Activated naive CD4-positive, alpha-beta T cell treated with anti-CD3 and anti-CD28 coated beads for 36 hours (primary cell): ENCODE measurements around the gene OXLD1. TPM values are rescaled to one million over a fixed set of nuclear protein-coding genes. Genes with fewer than 3 reads are reported as not detected.

Experiments used
- CTCF ChIA-PET: fragments of 350-600 bp; sonication (Branson Sonifier 250); formaldehyde crosslinking; loops from one replicate; lab custom pipeline; 2021; ENCODE audit warnings: antibody characterized with exemption; lab: Charles Lee
- DNase-seq: peaks from one replicate; pipeline ENCODE4 v3.0.0-alpha.2; 2020
- H3K27ac Mint-ChIP-seq: one replicate; pipeline ENCODE4 v1.8.0; 2021; ENCODE audit warnings: mild to moderate bottlenecking, mixed read lengths
- H3K27me3 Mint-ChIP-seq: one replicate; pipeline ENCODE4 v1.8.0; 2021; ENCODE audit warnings: low read depth, mixed read lengths
- H3K36me3 Mint-ChIP-seq: one replicate; pipeline ENCODE4 v1.8.0; 2021; ENCODE audit warnings: low read depth, mixed read lengths
- H3K4me1 Mint-ChIP-seq: one replicate; pipeline ENCODE4 v1.8.0; 2021; ENCODE audit warnings: low read depth, mixed read lengths
- H3K4me3 Mint-ChIP-seq: one replicate; pipeline ENCODE4 v1.8.0; 2021; ENCODE audit warnings: mild to moderate bottlenecking, moderate library complexity, mixed read lengths
- H3K9me3 Mint-ChIP-seq: one replicate; pipeline ENCODE4 v1.8.0; 2021; ENCODE audit warnings: mixed read lengths
- intact Hi-C: fragments of 100-400 bp; cut with micrococcal nuclease; formaldehyde crosslinking; loops from one replicate; pipeline ENCODE4 v1.15.1; 2023
- total RNA-seq, 2 experiments: library from RNA; stranded (reverse); gene quantifications; one replicate each; pipeline ENCODE4 v1.2.3, GENCODE V29; 2021

OXLD1 gene
- total RNA-seq, result 10 to 100 TPM; 41.9 to 44.1 TPM

DNA sequence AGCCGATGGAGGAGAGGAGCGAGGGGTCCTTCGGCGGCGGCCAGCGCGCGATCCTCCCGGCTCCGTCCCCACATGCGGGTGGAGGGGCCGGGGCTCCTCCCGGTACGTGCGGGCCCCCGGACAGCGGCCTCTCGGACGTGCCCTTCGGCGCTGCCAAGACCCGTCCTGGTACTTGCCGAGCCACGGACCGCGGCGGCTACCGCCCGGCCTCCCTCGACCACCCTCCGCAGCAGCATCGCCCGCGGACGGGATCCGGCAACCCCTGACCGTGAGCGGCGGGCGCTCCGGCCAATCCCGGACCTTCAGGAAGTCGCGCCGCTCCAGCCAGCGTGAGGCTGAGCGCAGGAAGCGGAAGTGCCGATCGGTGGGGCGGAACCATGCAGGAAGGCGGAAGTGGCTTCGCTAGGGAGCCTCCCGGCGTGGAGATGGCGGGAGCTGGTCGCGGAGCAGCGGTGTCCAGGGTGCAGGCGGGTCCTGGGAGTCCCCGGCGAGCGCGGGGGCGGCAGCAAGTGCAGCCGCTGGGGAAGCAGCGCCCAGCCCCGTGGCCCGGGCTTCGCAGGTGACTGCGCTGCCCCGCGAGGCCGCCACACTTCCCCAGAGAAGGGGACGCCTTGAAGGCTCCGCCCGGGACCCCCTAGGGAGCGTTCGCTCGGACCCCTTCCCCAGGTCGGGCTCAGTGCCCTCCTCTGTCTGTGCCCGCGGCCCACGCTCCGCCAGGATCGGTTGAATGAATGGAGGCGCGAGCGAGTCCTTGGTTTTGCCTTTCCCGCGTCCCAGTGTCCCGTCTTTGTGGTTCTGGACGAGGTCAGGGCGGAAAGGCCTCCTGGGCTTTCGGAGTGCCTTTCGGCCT lies at the start of gene OXLD1, which contains the start of gene CCDC137:
TSS of gene OXLD1 (minus strand) at position 264 of the 850 bp plus-strand sequence. CDS start at position 236, 28 bp downstream.
TSS of gene CCDC137 (plus strand) at position 396 of the 850 bp plus-strand sequence. CDS start at position 426, 30 bp downstream.
- peak; percentile 97 for DNase-seq
- intact Hi-C loops, result loop anchor here (2.0 to 5.0 kb wide), 5 partner anchors 16 to 194 kb away; partner anchors contain the start of genes ACTG1, ARL16, FAAP100 and NPLOC4
- CTCF ChIA-PET, result interaction anchor here (0.9 kb wide), 1 partner anchor 16 kb away, joined by 3 read pairs; no protein-coding TSS in a partner anchor

DNA sequence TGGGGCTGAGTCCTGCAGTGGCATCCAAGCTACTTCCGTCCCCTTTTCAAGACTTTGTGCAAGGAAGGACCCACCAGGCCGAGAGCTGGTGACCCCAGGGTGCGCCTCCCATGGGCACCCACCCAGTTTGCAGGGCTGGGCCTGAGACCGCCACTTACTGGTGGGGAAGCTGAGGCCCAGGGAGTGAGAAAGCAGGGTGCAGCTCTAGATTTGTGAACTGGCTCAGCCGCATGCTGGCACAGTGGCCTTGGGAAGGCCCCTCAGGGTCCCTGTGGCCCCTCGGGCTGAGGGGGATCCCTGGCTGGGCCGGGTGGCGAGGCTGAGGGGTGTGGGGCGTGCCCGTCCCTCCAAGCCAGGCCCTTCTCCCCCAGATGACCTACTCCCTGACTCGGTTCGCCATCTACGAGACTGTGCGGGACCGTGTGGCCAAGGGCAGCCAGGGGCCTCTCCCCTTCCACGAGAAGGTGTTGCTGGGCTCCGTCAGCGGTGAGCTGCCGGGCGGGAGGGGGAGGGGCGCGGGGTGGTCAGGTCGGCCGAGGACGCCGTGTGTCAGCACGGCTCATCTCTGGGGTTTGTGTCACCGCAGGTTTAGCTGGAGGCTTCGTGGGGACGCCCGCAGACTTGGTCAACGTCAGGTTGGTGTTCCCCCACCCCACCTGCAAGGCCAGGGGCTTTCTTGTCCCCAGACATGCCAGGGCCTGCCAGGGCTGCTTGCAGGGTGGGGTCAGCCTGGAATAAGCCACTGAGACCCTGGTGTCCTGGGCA lies 48.9 kb upstream of the OXLD1 start:
- DNase-seq, result no peak
- peaks cover 21% of the 10 kb centered on the region for H3K4me1 Mint-ChIP-seq
- H3K9me3 Mint-ChIP-seq, result no peaks in the 10 kb centered on the region
- H3K27ac Mint-ChIP-seq, result no peak overlapping the region
- H3K4me3 Mint-ChIP-seq, result no peak overlapping the region
- intact Hi-C loops, result no loop called here
- H3K27me3 Mint-ChIP-seq, result no peaks in the 10 kb centered on the region
- CTCF ChIA-PET, result no interaction called here
- peaks cover 11% of the 10 kb centered on the region for H3K36me3 Mint-ChIP-seq

More for the DNA sequence above, at the start of gene OXLD1, which contains the start of gene CCDC137:
- Mint-ChIP-seq H3K4me1 (peaks cover 52% of the 10 kb centered on the region), H3K4me3 (peak within 1 kb of the TSS; percentile 99), H3K27ac (peak within 1 kb of the TSS; percentile 96), H3K36me3 (peaks cover 42% of the 10 kb centered on the region), H3K27me3 (no peaks in the 10 kb centered on the region), H3K9me3 (no peaks in the 10 kb centered on the region)

- no peak overlapping the region for H3K27ac Mint-ChIP-seq
- H3K4me1 Mint-ChIP-seq, result peaks cover 26% of the 10 kb centered on the region
- CTCF ChIA-PET, result no interaction called here
- H3K9me3 Mint-ChIP-seq, result no peaks in the 10 kb centered on the region
- intact Hi-C loops, result loop anchor here (5.0 kb wide), 1 partner anchor 158 kb away; the partner anchor contains the start of gene ARHGDIA
- H3K4me3 Mint-ChIP-seq, result no peak overlapping the region
- H3K36me3 Mint-ChIP-seq, result peaks cover 14% of the 10 kb centered on the region
- no peaks in the 10 kb centered on the region for H3K27me3 Mint-ChIP-seq
- DNase-seq, result no peak
Observed at GRCh38 chr17:81714412-81715106, 48.2 kb upstream of the OXLD1 start.

GRCh38 chr17:81713556-81714411 lies 47.4 kb upstream of the OXLD1 start:
- DNase-seq, result no peak
- Mint-ChIP-seq H3K9me3 (no peaks in the 10 kb centered on the region), H3K27ac (no peak overlapping the region), H3K4me1 (peaks cover 29% of the 10 kb centered on the region), H3K36me3 (peaks cover 11% of the 10 kb centered on the region), H3K27me3 (no peaks in the 10 kb centered on the region), H3K4me3 (peak overlapping the region; percentile 79)
- intact Hi-C loops, result loop anchor here (5.0 kb wide), 1 partner anchor 159 kb away; the partner anchor contains the start of gene ARHGDIA
- CTCF ChIA-PET, result no interaction called here

DNA sequence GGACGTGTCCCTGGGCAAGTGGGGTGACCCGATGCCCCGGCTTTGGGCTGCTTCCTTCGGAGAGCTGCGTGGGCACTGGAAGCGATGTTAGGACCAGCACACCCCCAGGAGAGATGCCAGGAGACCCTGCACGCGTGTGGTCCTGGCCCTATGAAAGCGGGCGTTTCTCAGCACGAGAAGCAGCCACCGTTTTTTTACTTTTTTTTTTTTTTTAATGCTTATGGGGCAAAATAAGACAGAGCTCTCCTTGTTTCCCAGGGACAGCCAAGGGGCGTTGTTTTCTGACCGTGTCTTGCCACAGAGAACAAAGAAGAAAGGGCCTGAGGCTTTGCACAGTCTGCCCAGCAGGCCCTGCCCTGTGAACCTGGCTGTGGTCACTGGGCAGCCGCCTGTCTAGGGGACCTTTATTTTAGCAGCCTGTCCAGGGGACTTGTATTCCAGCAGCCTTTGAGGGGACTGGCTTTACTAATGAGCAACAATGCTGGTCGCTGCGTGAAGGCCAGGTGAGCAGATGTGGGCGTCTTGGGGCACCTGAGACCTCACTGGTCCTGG lies 46.7 kb upstream of the OXLD1 start:
- Mint-ChIP-seq H3K4me3 (peak overlapping the region; percentile 79), H3K36me3 (peaks cover 11% of the 10 kb centered on the region), H3K9me3 (no peaks in the 10 kb centered on the region), H3K27me3 (no peaks in the 10 kb centered on the region), H3K27ac (no peak overlapping the region), H3K4me1 (peaks cover 29% of the 10 kb centered on the region)
- DNase-seq, result no peak
- CTCF ChIA-PET, result no interaction called here
- intact Hi-C loops, result loop anchor here (5.0 kb wide), 1 partner anchor 159 kb away; the partner anchor contains the start of gene ARHGDIA

- Mint-ChIP-seq H3K4me3 (peak overlapping the region; percentile 79), H3K9me3 (no peaks in the 10 kb centered on the region), H3K27ac (no peak overlapping the region), H3K27me3 (no peaks in the 10 kb centered on the region), H3K4me1 (peaks cover 29% of the 10 kb centered on the region), H3K36me3 (peaks cover 9% of the 10 kb centered on the region)
- CTCF ChIA-PET, result no interaction called here
- DNase-seq, result peak; percentile 27
- intact Hi-C loops, result loop anchor here (5.0 kb wide), 1 partner anchor 160 kb away; the partner anchor contains the start of gene ARHGDIA
Observed at GRCh38 chr17:81712468-81713003, 46.1 kb upstream of the OXLD1 start.

- intact Hi-C loops, result loop anchor here (1.0 to 5.0 kb wide), 2 partner anchors 29 to 160 kb away; partner anchors contain the start of genes ARHGDIA and ARL16
- no peaks in the 10 kb centered on the region for H3K9me3 Mint-ChIP-seq
- DNase-seq, result peak; percentile 83
- H3K4me3 Mint-ChIP-seq, result peak within 1 kb of the TSS; percentile 79
- peaks cover 10% of the 10 kb centered on the region for H3K36me3 Mint-ChIP-seq
- H3K27ac Mint-ChIP-seq, result peak within 1 kb of the TSS; percentile 71
- peaks cover 32% of the 10 kb centered on the region for H3K4me1 Mint-ChIP-seq
- CTCF ChIA-PET, result no interaction called here
- H3K27me3 Mint-ChIP-seq, result no peaks in the 10 kb centered on the region
Observed at GRCh38 chr17:81711814-81712467, 45.5 kb upstream of the OXLD1 start, which contains the start of gene SLC25A10. Gene SLC25A10, plus strand, starts transcription at chr17:81712284. Its CDS starts 143 bp downstream, at chr17:81712427.

- intact Hi-C loops, result loop anchor here (1.0 to 5.0 kb wide), 2 partner anchors 27 to 162 kb away; partner anchors contain the start of genes ARHGDIA and ARL16
- Mint-ChIP-seq H3K4me3 (peak overlapping the region; percentile 73), H3K36me3 (peaks cover 21% of the 10 kb centered on the region), H3K27ac (peak overlapping the region; percentile 71), H3K27me3 (no peaks in the 10 kb centered on the region), H3K9me3 (no peaks in the 10 kb centered on the region), H3K4me1 (peaks cover 36% of the 10 kb centered on the region)
- CTCF ChIA-PET, result interaction anchor here (0.6 to 1.0 kb wide), 3 partner anchors 31 to 159 kb away, joined by 3 to 4 read pairs (median 4); no protein-coding TSS in a partner anchor
- DNase-seq, result peak; percentile 47
Observed at GRCh38 chr17:81710514-81711308, 44.3 kb upstream of the OXLD1 start.

- no peak overlapping the region for H3K4me3 Mint-ChIP-seq
- peaks cover 44% of the 10 kb centered on the region for H3K4me1 Mint-ChIP-seq
- peaks cover 30% of the 10 kb centered on the region for H3K36me3 Mint-ChIP-seq
- CTCF ChIA-PET, result interaction anchor here (0.6 to 1.4 kb wide), 2 partner anchors 107 to 230 kb away, joined by 3 read pairs; no protein-coding TSS in a partner anchor
- H3K27ac Mint-ChIP-seq, result no peak overlapping the region
- intact Hi-C loops, result no loop called here
- H3K27me3 Mint-ChIP-seq, result no peaks in the 10 kb centered on the region
- DNase-seq, result no peak
- H3K9me3 Mint-ChIP-seq, result no peaks in the 10 kb centered on the region
Observed at GRCh38 chr17:81708739-81709185, 42.4 kb upstream of the OXLD1 start.
